IMR-90 (cell line): Measurements from ENCODE around the gene DDHD1. TPM values are rescaled to one million over a fixed set of nuclear protein-coding genes. Genes with fewer than 3 reads are reported as not detected.
"Not testable (repeated sequence)": the region's sequence is repeated elsewhere in the genome, so short reads cannot be mapped to it uniquely, and the experiment has no call there.

Experiments used
- ATAC-seq: fragments of 200-7000 bp; cut with Tn5 transposase; 2 replicates; pipeline ENCODE4 v1.9.1; 2020; ENCODE audit warnings: low read depth, mild to moderate bottlenecking, moderate library complexity
- BruUV-seq: library from RNA; stranded (reverse); fragments of 400-500 nt; replicated peaks from 2 replicates; lab custom pipeline; 2021; lab: Mats Ljungman, UMichigan
- CTCF ChIA-PET: fragments of 300-600 bp; formaldehyde crosslinking; extraction: SDS; loops from one replicate; lab custom pipeline; 2021; ENCODE audit warnings: antibody characterized with exemption; lab: Yijun Ruan, JAX
- POLR2A ChIA-PET: fragments of 300-600 bp; sonication (Branson Sonifier 250); formaldehyde crosslinking; loops from one replicate; lab custom pipeline; 2022; ENCODE audit warnings: antibody characterized with exemption; ENCODE audit not compliant: unreplicated experiment; lab: Charles Lee
- DNase-seq: peaks from one replicate; pipeline ENCODE4 v3.0.0; 2013
- H2AFZ ChIP-seq: replicated peaks from 2 replicates; pipeline ENCODE3; 2013; ENCODE audit warnings: low read length, mild to moderate bottlenecking; ENCODE audit not compliant: poor library complexity
- H2AK5ac ChIP-seq: 2 replicates; pipeline ENCODE4 v1.6.1; 2013; ENCODE audit warnings: low read depth, low read length, inconsistent platforms
- H2AK9ac ChIP-seq: replicated peaks from 2 replicates; pipeline ENCODE3; 2013; ENCODE audit warnings: mild to moderate bottlenecking, low read depth, low read length, moderate library complexity; ENCODE audit not compliant: poor library complexity
- H2BK120ac ChIP-seq: 2 replicates; pipeline ENCODE4 v1.6.1; 2013; ENCODE audit warnings: low read depth, low read length, inconsistent platforms
- H2BK15ac ChIP-seq: 3 replicates; pipeline ENCODE4 v1.6.1; 2013; ENCODE audit warnings: low read depth, low read length, inconsistent platforms
- H2BK20ac ChIP-seq: 2 replicates; pipeline ENCODE4 v1.6.1; 2013; ENCODE audit warnings: low read depth, mild to moderate bottlenecking, inconsistent platforms, low read length, moderate library complexity
- H2BK5ac ChIP-seq: 2 replicates; pipeline ENCODE4 v1.6.1; 2013; ENCODE audit warnings: mild to moderate bottlenecking, low read depth, low read length, inconsistent platforms; ENCODE audit not compliant: poor library complexity, severe bottlenecking
- H3K14ac ChIP-seq: replicated peaks from 2 replicates; pipeline ENCODE4 v1.6.1; 2013; ENCODE audit warnings: low read depth, low read length, inconsistent platforms
- H3K18ac ChIP-seq: 2 replicates; pipeline ENCODE4 v1.6.1; 2013; ENCODE audit warnings: low read depth, low read length, control low read depth
- H3K23ac ChIP-seq: 2 replicates; pipeline ENCODE4 v1.6.1; 2013; ENCODE audit warnings: low read depth, low read length, inconsistent platforms
- H3K27ac ChIP-seq: 2 replicates; pipeline ENCODE4 v1.5.1; 2013; ENCODE audit warnings: mild to moderate bottlenecking, control low read depth, low read length; ENCODE audit not compliant: insufficient read depth
- H3K27me3 ChIP-seq: 2 replicates; pipeline ENCODE4 v1.6.1; 2013; ENCODE audit warnings: low read length; ENCODE audit not compliant: control insufficient read depth, insufficient read depth
- H3K36me3 ChIP-seq: 2 replicates; pipeline ENCODE4 v1.6.1; 2013; ENCODE audit warnings: low read length, mixed read lengths; ENCODE audit not compliant: control insufficient read depth, insufficient read depth
- H3K4ac ChIP-seq: 2 replicates; pipeline ENCODE4 v1.6.1; 2013; ENCODE audit warnings: low read depth, low read length, inconsistent platforms
- H3K4me1 ChIP-seq: 2 replicates; pipeline ENCODE4 v1.6.1; 2013; ENCODE audit warnings: low read length, mixed read lengths; ENCODE audit not compliant: control insufficient read depth, insufficient read depth
- H3K4me2 ChIP-seq: 2 replicates; pipeline ENCODE4 v1.6.1; 2013; ENCODE audit warnings: low read depth, mild to moderate bottlenecking, control low read depth, low read length, moderate library complexity
- H3K4me3 ChIP-seq: 2 replicates; pipeline ENCODE4 v1.5.1; 2013; ENCODE audit warnings: low read depth, mild to moderate bottlenecking, control low read depth, low read length, moderate library complexity; ENCODE audit not compliant: insufficient read depth
- H3K56ac ChIP-seq: 2 replicates; pipeline ENCODE4 v1.6.1; 2013; ENCODE audit warnings: low read length, inconsistent platforms; ENCODE audit not compliant: insufficient read depth; ENCODE audit errors: extremely low read depth
- H3K79me1 ChIP-seq, 2 experiments: 2 replicates each; pipeline ENCODE4 v1.6.1; 2013; ENCODE audit warnings: low read length in 2 of 2, inconsistent platforms in 1 of 2, low read depth in 1 of 2
- H3K9ac ChIP-seq: 2 replicates; pipeline ENCODE4 v1.6.1; 2013; ENCODE audit warnings: low read depth, low read length, control low read depth
- H3K9me1 ChIP-seq: 2 replicates; pipeline ENCODE4 v1.6.1; 2013; ENCODE audit warnings: low read length, inconsistent platforms; ENCODE audit not compliant: insufficient read depth
- H3K9me3 ChIP-seq: 2 replicates; pipeline ENCODE4 v1.6.1; 2013; ENCODE audit warnings: low read length; ENCODE audit not compliant: control insufficient read depth, insufficient read depth
- H4K20me1 ChIP-seq: 2 replicates; pipeline ENCODE4 v1.6.1; 2013; ENCODE audit warnings: low read length, inconsistent platforms; ENCODE audit not compliant: insufficient read depth
- H4K5ac ChIP-seq: 2 replicates; pipeline ENCODE4 v1.6.1; 2013; ENCODE audit warnings: mild to moderate bottlenecking, low read depth, low read length, control low read depth
- H4K8ac ChIP-seq, 2 experiments: 2 replicates each; pipeline ENCODE4 v1.6.1; 2013; ENCODE audit warnings: low read depth in 2 of 2, low read length in 2 of 2, control low read depth in 1 of 2, inconsistent platforms in 1 of 2
- H4K91ac ChIP-seq: 2 replicates; pipeline ENCODE4 v1.6.1; 2013; ENCODE audit warnings: low read depth, low read length, inconsistent platforms; ENCODE audit not compliant: insufficient read depth
- BHLHE40 ChIP-seq: fragments of 150-350 bp; IDR thresholded peaks from 2 replicates; pipeline ENCODE4 v1.6.1; 2016; ENCODE audit warnings: mild to moderate bottlenecking, low read depth, low read length
- CEBPB ChIP-seq: IDR thresholded peaks from 2 replicates; pipeline ENCODE4 v1.6.1; 2012; ENCODE audit warnings: low read depth, low read length, improper control_type of control experiment
- CHD1 ChIP-seq: IDR thresholded peaks from 2 replicates; pipeline ENCODE4 v1.6.1; 2012; ENCODE audit warnings: low read depth, low read length, improper control_type of control experiment
- MXI1 ChIP-seq: IDR thresholded peaks from 2 replicates; pipeline ENCODE4 v1.6.1; 2012; ENCODE audit warnings: low read depth, mild to moderate bottlenecking, low read length, moderate library complexity, borderline replicate concordance
- WGBS, 2 experiments: methylation state at CpG; one replicate each; pipeline versions ENCODE4 v1.1.5 to v1.1.7; 2013; ENCODE audit warnings: missing lambda C conversion rate in 2 of 2; ENCODE audit not compliant: insufficient read length in 1 of 2; ENCODE audit errors: extremely low coverage in 2 of 2; 5-methylcytosine and 5-hydroxymethylcytosine counted together
- dilution Hi-C: fragments of 300-500 bp; cut with HindIII; formaldehyde crosslinking; loops from one replicate; pipeline ENCODE4 v1.14.3; 2018; ENCODE audit warnings: low sequenced_read_pairs; ENCODE audit not compliant: unreplicated experiment
- in situ Hi-C: fragments of 300-500 bp; cut with MboI; formaldehyde crosslinking; loops from 3 replicates; pipeline ENCODE4 v1.14.3; 2019; ENCODE audit warnings: low sequenced_read_pairs, inconsistent platforms, mixed read lengths
- intact Hi-C: fragments of 100-400 bp; cut with micrococcal nuclease; formaldehyde crosslinking; loops from 2 replicates; pipeline ENCODE4 v1.10.0; 2022
- polyA plus RNA-seq, 3 experiments: library from polyadenylated mRNA; depleted of rRNA; stranded (reverse); fragments of >200 nt; gene quantifications; 2 replicates each; pipeline ENCODE4 v1.2.3, GENCODE V29; 2012; ENCODE audit warnings: low replicate concordance in 1 of 3
- total RNA-seq: library from RNA; depleted of rRNA; stranded (reverse); fragments of >200 nt; gene quantifications from 2 replicates; pipeline ENCODE4 v1.2.3, GENCODE V29; 2012

DDHD1 gene
- total and polyA plus RNA-seq, 2 of the 4 experiments (the other 2 are of a cell fraction) = 4.5 to 9.0 TPM

DNA sequence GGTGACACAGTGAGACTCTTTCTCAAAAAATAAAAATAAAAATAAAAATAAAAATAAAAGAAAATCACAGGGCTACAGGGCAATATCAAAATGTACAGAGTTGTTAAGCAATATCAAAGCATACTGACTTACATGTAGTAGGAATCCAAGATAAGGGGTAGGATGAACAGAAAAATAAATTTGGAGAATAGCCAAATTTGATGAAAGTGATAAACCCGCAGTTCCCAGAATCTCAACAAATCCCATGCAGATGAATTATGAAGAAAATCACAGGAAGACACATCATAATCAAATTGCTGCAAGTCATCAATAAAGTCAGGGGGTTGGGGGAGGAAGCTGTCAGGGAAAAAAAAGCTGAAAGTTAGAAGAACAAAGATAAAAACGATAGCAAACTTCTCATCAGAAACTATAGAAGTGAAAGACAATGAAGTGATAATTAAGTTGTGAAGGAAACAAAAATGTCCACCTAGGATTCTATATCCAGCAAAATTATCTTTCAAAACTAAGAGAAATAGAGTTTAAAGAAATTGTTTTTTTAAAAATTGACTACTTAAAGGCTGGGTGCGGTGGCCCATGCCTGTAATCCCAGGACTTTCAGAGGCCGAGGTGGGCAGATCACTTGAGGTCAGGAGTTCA is 15.4 kb downstream of the DDHD1 start:
- intact Hi-C loops (no loop called here), dilution Hi-C loops (no loop called here), in situ Hi-C loops (no loop called here)
- Histone ChIP-seq H3K4ac (no peak overlapping the region), H4K8ac (no peak overlapping the region), H3K79me1 (peaks cover 11 to 22% of the 10 kb centered on the region in 2 experiments; a peak in 3 of 4 replicates), H3K9me3 (peaks cover 12% of the 10 kb centered on the region), H3K56ac (no peak overlapping the region), H3K23ac (no peak overlapping the region), H2AK5ac (no peak overlapping the region), H3K9me1 (no peaks in the 10 kb centered on the region), H2AK9ac (no peak overlapping the region), H4K5ac (no peak overlapping the region), H2BK15ac (no peak overlapping the region), H3K36me3 (peaks cover 1% of the 10 kb centered on the region; the same call in 1 of the 2 replicates), H3K27ac (no peak overlapping the region), H3K27me3 (no peaks in the 10 kb centered on the region), H2BK20ac (no peak overlapping the region), H3K4me2 (no peak overlapping the region), H4K20me1 (no peaks in the 10 kb centered on the region), H2BK120ac (no peak overlapping the region), H3K4me3 (no peak overlapping the region), H3K9ac (no peak overlapping the region), H2AFZ (no peak overlapping the region), H3K18ac (no peak overlapping the region), H2BK5ac (no peak overlapping the region), H4K91ac (no peak overlapping the region), H3K4me1 (no peaks in the 10 kb centered on the region), H3K14ac (no peak overlapping the region)
- TF ChIP-seq MXI1 (no peak), CHD1 (no peak), CEBPB (no peak), BHLHE40 (no peak)
- ChIA-PET POLR2A (no interaction called here), CTCF (no interaction called here)
- DNase-seq (no peak), ATAC-seq (no peak)
- BruUV-seq = no TSS peak
- no CpG with 5 or more reads among the region's 4 CpGs for WGBS, 2 experiments

DNA sequence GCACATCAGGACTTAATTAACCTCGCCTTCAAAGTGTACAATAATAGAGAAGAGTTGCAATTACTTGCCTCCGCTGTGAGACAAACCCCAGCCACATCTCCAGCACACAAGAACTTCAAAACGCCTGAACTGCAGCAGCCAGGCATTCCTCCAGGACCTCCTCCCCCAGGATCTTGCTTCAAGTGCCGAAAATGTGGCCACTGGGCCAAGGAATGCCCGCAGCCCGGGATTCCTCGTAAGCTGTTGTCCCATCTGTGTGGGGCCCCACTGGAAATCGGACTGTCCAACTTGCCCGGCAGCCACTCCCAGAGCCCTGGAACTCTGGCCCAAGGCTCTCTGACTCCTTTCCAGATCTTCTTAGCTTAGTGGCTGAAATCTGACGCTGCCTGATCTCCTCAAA is 22.6 kb downstream of the DDHD1 start:
- H3K9me3 ChIP-seq, in situ Hi-C loops, ATAC-seq, POLR2A ChIA-PET, H3K9ac ChIP-seq, H3K23ac ChIP-seq, H3K4ac ChIP-seq, H3K9me1 ChIP-seq, H3K18ac ChIP-seq, H2BK120ac ChIP-seq, H3K27ac ChIP-seq, H3K36me3 ChIP-seq, dilution Hi-C loops, DNase-seq, H3K14ac ChIP-seq, H4K91ac ChIP-seq, BruUV-seq, H4K5ac ChIP-seq, H2AK5ac ChIP-seq, H2AFZ ChIP-seq, intact Hi-C loops, H2BK15ac ChIP-seq, CTCF ChIA-PET, H2AK9ac ChIP-seq, H4K20me1 ChIP-seq, H3K4me2 ChIP-seq, H2BK20ac ChIP-seq, H4K8ac ChIP-seq, H3K4me3 ChIP-seq, H3K56ac ChIP-seq, H3K27me3 ChIP-seq, H3K4me1 ChIP-seq, H2BK5ac ChIP-seq: not testable (repeated sequence)
- WGBS, 2 experiments = 51% methylated on average over 4 of the region's 10 CpGs; no CpG with 5 or more reads in 1 of the 2 experiments
- peaks cover 19 to 21% of the 10 kb centered on the region in 2 experiments; a peak in 3 of 4 replicates for H3K79me1 ChIP-seq
